T-helper 2 cell treated with Interferon-gamma antibody and Interleukin-4, amounts not matched to agents 5 μg/mL and 100 μg/mL, for 36 hours (primary cell): ENCODE data around the gene EPB41.

Source experiments
- DNase-seq: peaks from one replicate; pipeline ENCODE4 v3.0.0; 2021; ENCODE audit warnings: low spot score
- H3K27ac Mint-ChIP-seq: one replicate; pipeline ENCODE4 v1.8.0; 2021; ENCODE audit warnings: mild to moderate bottlenecking, mixed read lengths
- H3K27me3 Mint-ChIP-seq: one replicate; pipeline ENCODE4 v1.8.0; 2021; ENCODE audit warnings: low read depth, mixed read lengths
- H3K36me3 Mint-ChIP-seq: one replicate; pipeline ENCODE4 v1.8.0; 2021; ENCODE audit warnings: low read depth, mixed read lengths
- H3K4me1 Mint-ChIP-seq: one replicate; pipeline ENCODE4 v1.8.0; 2021; ENCODE audit warnings: low read depth, mixed read lengths
- H3K4me3 Mint-ChIP-seq: one replicate; pipeline ENCODE4 v1.8.0; 2022; ENCODE audit warnings: mild to moderate bottlenecking, moderate library complexity, mixed read lengths
- H3K9me3 Mint-ChIP-seq: one replicate; pipeline ENCODE4 v1.8.0; 2021; ENCODE audit warnings: mixed read lengths

EPB41 gene

GRCh38 chr1:29119121-29119929 is 205.0 kb downstream of the EPB41 start:
- H3K9me3 Mint-ChIP-seq = no peaks in the 10 kb centered on the region
- DNase-seq = no peak
- H3K36me3 Mint-ChIP-seq = peaks cover 25% of the 10 kb centered on the region
- H3K4me1 Mint-ChIP-seq = no peaks in the 10 kb centered on the region
- H3K27me3 Mint-ChIP-seq = peaks cover 20% of the 10 kb centered on the region
- no peak overlapping the region for H3K4me3 Mint-ChIP-seq
- no peak overlapping the region for H3K27ac Mint-ChIP-seq

GRCh38 chr1:29120367-29120766 is 206.0 kb downstream of the EPB41 start:
- Mint-ChIP-seq H3K9me3 (no peaks in the 10 kb centered on the region), H3K4me3 (no peak overlapping the region), H3K36me3 (peaks cover 23% of the 10 kb centered on the region), H3K27me3 (peaks cover 25% of the 10 kb centered on the region), H3K4me1 (peaks cover 2% of the 10 kb centered on the region), H3K27ac (no peak overlapping the region)
- DNase-seq = no peak

GRCh38 chr1:29120947-29121485 is 206.6 kb downstream of the EPB41 start:
- peak; percentile 55 for DNase-seq
- H3K9me3 Mint-ChIP-seq = no peaks in the 10 kb centered on the region
- no peak overlapping the region for H3K27ac Mint-ChIP-seq
- peaks cover 4% of the 10 kb centered on the region for H3K4me1 Mint-ChIP-seq
- peaks cover 23% of the 10 kb centered on the region for H3K36me3 Mint-ChIP-seq
- peaks cover 32% of the 10 kb centered on the region for H3K27me3 Mint-ChIP-seq
- H3K4me3 Mint-ChIP-seq = no peak overlapping the region

- Mint-ChIP-seq H3K4me3 (no peak overlapping the region), H3K36me3 (peaks cover 23% of the 10 kb centered on the region), H3K27me3 (peaks cover 33% of the 10 kb centered on the region), H3K27ac (no peak overlapping the region), H3K9me3 (no peaks in the 10 kb centered on the region), H3K4me1 (peaks cover 4% of the 10 kb centered on the region)
- no peak for DNase-seq
Measured at GRCh38 chr1:29121516-29121935, 207.2 kb downstream of the EPB41 start.

GRCh38 chr1:29121936-29122681 is 207.7 kb downstream of the EPB41 start:
- Mint-ChIP-seq H3K36me3 (peaks cover 19% of the 10 kb centered on the region), H3K4me1 (peaks cover 4% of the 10 kb centered on the region), H3K27ac (no peak overlapping the region), H3K9me3 (no peaks in the 10 kb centered on the region), H3K27me3 (peaks cover 33% of the 10 kb centered on the region), H3K4me3 (no peak overlapping the region)
- DNase-seq = peak; percentile 7

GRCh38 chr1:29122682-29123052 is 208.3 kb downstream of the EPB41 start:
- no peak overlapping the region for H3K4me3 Mint-ChIP-seq
- no peak for DNase-seq
- H3K9me3 Mint-ChIP-seq = no peaks in the 10 kb centered on the region
- H3K36me3 Mint-ChIP-seq = peaks cover 14% of the 10 kb centered on the region
- no peak overlapping the region for H3K27ac Mint-ChIP-seq
- H3K4me1 Mint-ChIP-seq = peaks cover 4% of the 10 kb centered on the region
- peaks cover 33% of the 10 kb centered on the region for H3K27me3 Mint-ChIP-seq

GRCh38 chr1:29123053-29123886 is 208.9 kb downstream of the EPB41 start:
- peaks cover 4% of the 10 kb centered on the region for H3K4me1 Mint-ChIP-seq
- H3K36me3 Mint-ChIP-seq = peaks cover 14% of the 10 kb centered on the region
- peak overlapping the region; percentile 66 for H3K4me3 Mint-ChIP-seq
- no peak overlapping the region for H3K27ac Mint-ChIP-seq
- no peaks in the 10 kb centered on the region for H3K9me3 Mint-ChIP-seq
- H3K27me3 Mint-ChIP-seq = peaks cover 33% of the 10 kb centered on the region
- no peak for DNase-seq

GRCh38 chr1:29123887-29124365 is 209.6 kb downstream of the EPB41 start, which contains the start of gene TMEM200B:
TSS of gene TMEM200B (minus strand) at chr1:29123903. CDS start at chr1:29121828, 2,075 bp downstream.
- no peak within 1 kb of the TSS for H3K27ac Mint-ChIP-seq
- H3K4me1 Mint-ChIP-seq = peaks cover 4% of the 10 kb centered on the region
- H3K4me3 Mint-ChIP-seq = peak within 1 kb of the TSS; percentile 70
- DNase-seq = no peak
- H3K9me3 Mint-ChIP-seq = no peaks in the 10 kb centered on the region
- H3K36me3 Mint-ChIP-seq = peaks cover 9% of the 10 kb centered on the region
- peaks cover 33% of the 10 kb centered on the region for H3K27me3 Mint-ChIP-seq

GRCh38 chr1:29124366-29125236 is 210.2 kb downstream of the EPB41 start:
- Mint-ChIP-seq H3K27me3 (peaks cover 33% of the 10 kb centered on the region), H3K4me1 (peaks cover 4% of the 10 kb centered on the region), H3K9me3 (no peaks in the 10 kb centered on the region), H3K4me3 (peak overlapping the region; percentile 70), H3K27ac (no peak overlapping the region), H3K36me3 (peaks cover 6% of the 10 kb centered on the region)
- peak; percentile 60 for DNase-seq

GRCh38 chr1:29125237-29125641 is 210.9 kb downstream of the EPB41 start:
- Mint-ChIP-seq H3K4me1 (peaks cover 4% of the 10 kb centered on the region), H3K27me3 (peaks cover 31% of the 10 kb centered on the region), H3K27ac (peak overlapping the region; percentile 58), H3K4me3 (peak overlapping the region; percentile 80), H3K36me3 (peaks cover 2% of the 10 kb centered on the region), H3K9me3 (no peaks in the 10 kb centered on the region)
- DNase-seq = no peak

GRCh38 chr1:29125788-29126187 is 211.4 kb downstream of the EPB41 start:
- Mint-ChIP-seq H3K4me1 (peaks cover 4% of the 10 kb centered on the region), H3K9me3 (no peaks in the 10 kb centered on the region), H3K36me3 (no peaks in the 10 kb centered on the region), H3K27me3 (peaks cover 25% of the 10 kb centered on the region), H3K27ac (no peak overlapping the region), H3K4me3 (peak overlapping the region; percentile 80)
- no peak for DNase-seq

GRCh38 chr1:29126198-29126597 is 211.8 kb downstream of the EPB41 start:
- H3K4me1 Mint-ChIP-seq = peaks cover 4% of the 10 kb centered on the region
- H3K27me3 Mint-ChIP-seq = peaks cover 22% of the 10 kb centered on the region
- DNase-seq = no peak
- no peaks in the 10 kb centered on the region for H3K9me3 Mint-ChIP-seq
- no peaks in the 10 kb centered on the region for H3K36me3 Mint-ChIP-seq
- H3K4me3 Mint-ChIP-seq = peak overlapping the region; percentile 80
- no peak overlapping the region for H3K27ac Mint-ChIP-seq

- no peak for DNase-seq
- H3K27me3 Mint-ChIP-seq = peaks cover 19% of the 10 kb centered on the region
- no peaks in the 10 kb centered on the region for H3K36me3 Mint-ChIP-seq
- no peak overlapping the region for H3K4me3 Mint-ChIP-seq
- H3K9me3 Mint-ChIP-seq = no peaks in the 10 kb centered on the region
- H3K4me1 Mint-ChIP-seq = peaks cover 4% of the 10 kb centered on the region
- H3K27ac Mint-ChIP-seq = no peak overlapping the region
Measured at GRCh38 chr1:29128739-29129138, 214.4 kb downstream of the EPB41 start.
